ENCODE data around the gene DNAJC27. TPM values are rescaled to one million over a fixed set of nuclear protein-coding genes. Genes with fewer than 3 reads are reported as not detected.

DNAJC27 gene
- total RNA-seq, 1 donor: 5.9 TPM

DNA sequence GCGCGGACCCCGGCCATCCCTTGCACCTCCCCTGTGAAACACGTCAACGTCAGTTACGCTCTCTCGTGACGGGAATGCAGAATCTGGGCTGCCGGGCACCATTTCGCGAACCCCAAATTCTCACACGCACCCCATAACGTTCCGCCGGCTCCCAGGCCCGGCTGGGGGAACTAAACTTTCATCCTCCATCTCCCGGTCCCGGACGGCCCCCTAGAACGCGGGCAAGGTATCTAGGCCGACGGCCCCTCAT, 544 bp downstream of the DNAJC27 start:
- no peak for DNase-seq (ENCODE audit: low read depth in 2 of 3, low spot score in 2 of 3)

GRCh38 chr2:24970483-24971285, 1.1 kb downstream of the DNAJC27 start:
- peak in 1 of 3 donors; percentile 7 for DNase-seq (ENCODE audit: low read depth in 2 of 3, low spot score in 2 of 3)

DNA sequence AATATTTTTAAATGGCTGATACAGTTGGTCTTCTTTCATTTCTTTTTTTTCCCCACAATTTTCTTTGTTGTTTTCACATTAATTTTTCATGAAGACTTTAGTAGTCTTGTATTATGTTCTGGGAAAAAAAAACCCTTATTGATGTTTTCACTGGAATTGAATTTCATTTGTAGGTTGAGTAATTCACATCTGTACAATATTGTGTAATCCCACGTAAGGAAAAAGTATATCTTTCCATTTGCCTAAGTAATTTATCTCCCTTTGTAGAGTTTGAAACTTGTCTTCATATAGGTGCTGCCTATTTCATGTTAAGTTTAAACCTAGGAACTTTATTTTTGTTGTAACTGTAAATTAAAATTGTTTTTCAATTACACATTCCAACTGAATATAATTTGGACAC, 2.0 kb downstream of the DNAJC27 start:
- no peak for DNase-seq (ENCODE audit: low read depth in 2 of 3, low spot score in 2 of 3)

DNA sequence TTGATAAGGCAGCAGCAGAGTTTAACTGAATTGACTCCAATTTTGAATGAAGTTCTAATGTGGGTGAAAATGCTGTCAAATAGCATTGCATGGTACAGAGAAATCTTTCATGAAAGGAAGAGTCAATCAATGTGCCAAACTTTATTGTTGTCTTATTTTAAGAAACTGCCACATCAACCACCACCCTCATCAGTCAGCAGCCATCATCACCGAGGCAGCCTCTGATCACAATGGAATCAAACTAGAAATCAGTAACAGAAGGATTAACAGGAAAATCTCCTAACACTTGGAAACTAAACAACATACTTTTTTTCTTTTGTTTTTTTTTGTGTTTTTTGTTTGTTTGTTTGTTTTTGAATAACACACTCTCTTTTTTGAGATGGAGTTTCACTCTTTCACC, 9.9 kb downstream of the DNAJC27 start:
- no peak for DNase-seq (ENCODE audit: low read depth in 2 of 3, low spot score in 2 of 3)

- DNase-seq (ENCODE audit: low read depth in 2 of 3, low spot score in 2 of 3): no peak
Measured at GRCh38 chr2:24959761-24960160, 12.0 kb downstream of the DNAJC27 start.

- DNase-seq (ENCODE audit: low read depth in 2 of 3, low spot score in 2 of 3): no peak
Measured at GRCh38 chr2:24958411-24958935, 13.3 kb downstream of the DNAJC27 start.

- DNase-seq (ENCODE audit: low read depth in 2 of 3, low spot score in 2 of 3): no peak
Measured at GRCh38 chr2:24957976-24958375, 13.8 kb downstream of the DNAJC27 start.

GRCh38 chr2:24957221-24957620, 14.5 kb downstream of the DNAJC27 start:
- DNase-seq (ENCODE audit: low read depth in 2 of 3, low spot score in 2 of 3): no peak

DNA sequence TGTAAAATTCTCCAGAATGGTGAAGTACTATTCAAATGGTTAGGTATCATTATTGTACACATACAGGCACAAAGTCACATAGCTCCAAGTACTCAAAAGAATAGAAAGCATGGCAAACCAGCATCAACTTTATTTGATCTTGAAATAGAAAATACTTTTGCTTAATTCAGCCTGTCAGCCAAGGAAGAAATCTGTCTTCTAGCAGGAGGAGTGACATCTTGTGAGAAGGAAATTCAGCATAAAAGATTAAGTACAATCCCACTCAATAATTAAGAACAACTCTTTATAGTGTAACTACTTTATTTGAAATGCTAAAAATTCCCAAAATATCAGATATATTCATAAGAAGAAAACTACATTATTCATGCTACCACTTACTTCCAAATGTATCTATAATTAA, 15.8 kb downstream of the DNAJC27 start:
- DNase-seq (ENCODE audit: low read depth in 2 of 3, low spot score in 2 of 3): no peak

DNA sequence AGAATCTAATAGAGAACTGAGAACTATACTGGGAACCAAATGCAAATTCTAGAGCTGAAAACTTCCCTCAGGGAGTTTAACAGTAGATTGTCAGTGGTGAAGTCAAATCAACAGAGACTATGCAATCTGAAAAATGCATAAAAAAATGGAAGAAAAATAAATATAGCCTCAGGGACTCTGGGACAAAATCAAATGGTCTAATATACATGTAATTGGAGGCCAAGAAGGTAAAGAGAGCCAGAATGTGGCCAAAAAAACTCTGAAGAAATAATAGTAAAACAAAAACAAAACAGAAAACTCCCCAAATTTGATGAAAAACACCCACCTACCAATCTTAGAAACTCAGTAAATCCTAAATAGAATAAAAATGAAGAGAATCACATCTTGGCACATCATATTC, 16.5 kb downstream of the DNAJC27 start:
- peak in 1 of 3 donors; percentile 1 for DNase-seq (ENCODE audit: low read depth in 2 of 3, low spot score in 2 of 3)

DNA sequence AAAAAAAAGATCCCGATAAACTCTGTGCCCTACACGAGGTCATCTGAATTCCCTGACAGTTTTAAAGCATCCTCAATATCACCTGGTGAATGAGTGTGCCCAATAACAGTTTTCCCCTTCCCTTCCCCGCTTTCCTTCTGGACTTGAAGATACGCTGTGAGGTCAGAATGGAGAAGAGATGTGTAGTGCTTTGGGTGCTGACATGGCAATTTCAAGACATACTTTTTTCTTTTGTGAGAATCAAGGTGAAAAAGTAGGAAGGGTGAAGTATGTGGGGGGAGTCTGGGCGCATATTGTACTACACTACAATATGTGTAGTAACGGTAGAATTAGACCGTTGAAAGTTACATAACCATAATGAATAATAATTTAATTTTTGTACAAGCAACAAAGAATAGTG, 21.7 kb downstream of the DNAJC27 start:
- DNase-seq (ENCODE audit: low read depth in 2 of 3, low spot score in 2 of 3): no peak

DNA sequence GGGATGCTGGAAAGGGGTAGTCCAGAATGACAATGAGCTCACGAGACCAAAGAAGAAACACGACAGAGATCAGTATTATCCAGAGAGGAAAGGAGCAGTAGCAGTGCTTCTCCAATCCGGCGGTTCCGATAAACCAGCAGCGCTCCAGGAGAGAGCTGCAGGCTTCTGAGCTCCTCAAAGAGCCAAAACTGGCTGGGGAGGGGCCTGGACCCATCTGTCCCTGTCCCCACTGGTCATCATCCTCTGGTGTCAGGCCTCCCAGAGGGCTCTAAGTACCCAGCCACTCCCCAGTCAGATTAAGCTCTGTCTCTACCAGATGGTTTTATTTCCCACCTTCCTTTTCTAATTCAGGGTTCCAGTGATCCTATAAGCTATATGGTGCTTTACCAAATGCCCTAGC, 23.2 kb downstream of the DNAJC27 start:
- no peak for DNase-seq (ENCODE audit: low read depth in 2 of 3, low spot score in 2 of 3)

- no peak for DNase-seq (ENCODE audit: low read depth in 2 of 3, low spot score in 2 of 3)
Measured at GRCh38 chr2:24947561-24948157, 24.1 kb downstream of the DNAJC27 start.

DNA sequence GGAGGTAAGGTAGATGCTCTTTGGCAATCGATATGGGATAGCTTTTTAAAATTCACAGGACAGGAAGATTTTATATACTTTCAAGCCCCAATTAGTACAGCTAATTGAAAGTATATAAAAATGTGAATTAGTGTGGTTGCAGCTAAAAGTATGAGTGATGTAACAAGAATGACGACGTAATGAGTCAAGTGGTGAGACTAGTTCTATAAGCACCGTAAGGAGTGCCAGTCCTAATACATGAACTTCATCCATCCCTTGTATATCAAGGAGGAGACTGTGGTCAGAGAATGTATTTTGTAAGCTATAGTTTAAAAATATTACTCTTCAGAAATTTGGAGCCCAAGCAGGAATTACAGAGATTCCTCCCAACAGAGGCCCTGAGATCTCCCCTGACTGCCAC, 25.8 kb downstream of the DNAJC27 start:
- DNase-seq (ENCODE audit: low read depth in 2 of 3, low spot score in 2 of 3): no peak

- DNase-seq (ENCODE audit: low read depth in 2 of 3, low spot score in 2 of 3): no peak
Measured at GRCh38 chr2:24943427-24944053, 28.2 kb downstream of the DNAJC27 start.

GRCh38 chr2:24939353-24939752, 32.4 kb downstream of the DNAJC27 start:
- DNase-seq (ENCODE audit: low read depth in 2 of 3, low spot score in 2 of 3): no peak

- no peak for DNase-seq (ENCODE audit: low read depth in 2 of 3, low spot score in 2 of 3)
Measured at GRCh38 chr2:24937236-24937635, 34.5 kb downstream of the DNAJC27 start.

DNA sequence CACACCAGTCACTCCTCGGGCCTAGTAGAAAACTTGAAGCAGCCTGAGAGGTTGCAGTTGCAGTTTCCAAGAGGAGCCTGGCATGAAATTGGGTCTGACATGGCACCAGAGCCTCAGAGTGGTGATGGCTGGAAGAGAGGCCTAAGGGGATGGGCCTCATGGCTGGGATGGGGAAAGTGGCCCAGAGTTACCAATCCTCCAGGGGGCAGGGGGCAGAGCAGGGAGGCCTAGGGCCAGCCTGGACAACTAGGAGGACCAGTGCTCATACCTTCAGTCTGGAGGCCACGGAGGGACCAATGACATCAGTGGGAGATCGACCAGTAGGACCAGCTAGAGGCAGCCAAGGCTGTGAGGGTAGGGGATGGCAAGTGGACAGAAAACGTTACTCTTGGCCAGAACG, 36.6 kb downstream of the DNAJC27 start:
- DNase-seq (ENCODE audit: low read depth in 2 of 3, low spot score in 2 of 3): no peak

DNA sequence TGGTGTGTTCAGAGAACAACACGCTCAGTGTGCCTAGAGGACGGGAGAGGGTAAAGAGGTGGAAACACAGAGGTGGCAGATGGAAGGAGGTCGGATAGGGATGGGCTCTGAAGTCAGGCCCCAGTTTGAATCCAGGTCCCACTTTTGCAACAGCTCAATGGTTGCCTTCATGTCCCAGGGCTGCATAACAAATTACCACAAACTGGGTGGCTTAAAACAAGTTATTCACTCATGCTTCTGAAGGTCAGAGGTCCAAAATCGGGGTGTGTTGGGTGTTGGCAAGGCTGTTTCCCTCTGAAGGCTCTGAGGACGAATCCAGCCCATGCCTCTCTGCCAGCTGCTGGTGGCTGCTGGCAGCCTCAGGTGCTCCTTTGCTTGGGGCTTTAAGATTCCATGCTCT, 39.0 kb downstream of the DNAJC27 start:
- DNase-seq (ENCODE audit: low read depth in 2 of 3, low spot score in 2 of 3): no peak

DNA sequence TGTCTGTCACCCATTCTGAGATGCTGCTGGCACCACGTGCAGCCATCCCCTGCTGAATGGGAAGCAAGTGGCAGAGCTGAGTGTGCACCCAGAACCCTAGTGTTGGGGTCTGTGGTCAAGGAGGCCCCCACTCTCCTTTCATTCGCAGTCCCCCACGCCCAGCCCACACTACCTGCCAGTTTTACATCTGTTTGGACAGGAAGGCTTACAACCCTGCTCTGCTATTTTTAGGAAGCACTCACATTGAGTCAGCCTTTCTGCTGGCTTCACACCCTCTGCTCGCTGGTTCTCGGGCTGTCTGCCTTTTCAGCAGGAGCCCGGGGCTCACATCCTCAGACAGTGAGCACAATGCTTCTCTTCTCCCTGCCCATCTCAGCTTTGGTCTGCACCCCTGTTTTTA, 41.0 kb downstream of the DNAJC27 start:
- DNase-seq (ENCODE audit: low read depth in 2 of 3, low spot score in 2 of 3): peak in 2 of 3 donors; percentile 40 to 62

GRCh38 chr2:24929230-24929629, 42.5 kb downstream of the DNAJC27 start:
- no peak for DNase-seq (ENCODE audit: low read depth in 2 of 3, low spot score in 2 of 3)

GRCh38 chr2:24928036-24928435, 43.7 kb downstream of the DNAJC27 start:
- no peak for DNase-seq (ENCODE audit: low read depth in 2 of 3, low spot score in 2 of 3)
